Suprapubic skin (tissue), 4 donors: ENCODE results near the gene LMNB1. TPM values are rescaled to one million over a fixed set of nuclear protein-coding genes. Genes with fewer than 3 reads are reported as not detected.
"Not testable (repeated sequence)": the region's sequence is repeated elsewhere in the genome, so short reads cannot be mapped to it uniquely, and the experiment has no call there.

Source experiments
- DNase-seq, 2 donors: peaks; one replicate each; pipeline ENCODE4 v3.0.0-alpha.2; 2019; ENCODE audit warnings: low spot score in 2 of 2
- H3K27ac ChIP-seq: fragments of 200-600 bp; sonication (generic); one replicate; pipeline ENCODE4 v1.5.1; 2019
- H3K27me3 ChIP-seq: fragments of 200-600 bp; sonication (generic); one replicate; pipeline ENCODE4 v1.5.1; 2019
- H3K36me3 ChIP-seq: fragments of 200-600 bp; sonication (generic); one replicate; pipeline ENCODE4 v1.5.1; 2019
- H3K4me1 ChIP-seq: fragments of 200-600 bp; sonication (generic); one replicate; pipeline ENCODE4 v1.5.1; 2019
- H3K4me3 ChIP-seq: fragments of 200-600 bp; sonication (generic); one replicate; pipeline ENCODE4 v1.5.1; 2019; ENCODE audit warnings: mild to moderate bottlenecking
- H3K9me3 ChIP-seq: fragments of 200-600 bp; sonication (generic); one replicate; pipeline ENCODE4 v1.5.1; 2019
- CTCF ChIP-seq, 2 donors: fragments of 200-600 bp in 1 of 2; fragments of 450-650 bp in 1 of 2; sonication (generic) in 1 of 2; IDR thresholded peaks; one replicate each; pipeline ENCODE4 v1.5.1; 2016 to 2019; ENCODE audit warnings: antibody characterized with exemption in 2 of 2, mild to moderate bottlenecking in 1 of 2, moderate library complexity in 1 of 2
- EP300 ChIP-seq: sonication (generic); formaldehyde crosslinking; IDR thresholded peaks from one replicate; pipeline ENCODE4 v1.6.1; 2017; ENCODE audit warnings: antibody characterized with exemption
- POLR2A ChIP-seq, 2 donors: fragments of 450-650 bp; IDR thresholded peaks; one replicate each; pipeline ENCODE4 v1.6.1; 2017; ENCODE audit warnings: antibody characterized with exemption in 2 of 2, mild to moderate bottlenecking in 2 of 2, moderate library complexity in 2 of 2
- POLR2AphosphoS5 ChIP-seq, 3 donors: sonication (generic); formaldehyde crosslinking; IDR thresholded peaks; one replicate each; pipeline ENCODE4 v1.6.1; 2017; ENCODE audit warnings: antibody characterized with exemption in 3 of 3
- WGBS: methylation state at CpG from one replicate; pipeline ENCODE4 v1.1.5; 2018; 5-methylcytosine and 5-hydroxymethylcytosine counted together
- total RNA-seq, 4 donors: library from RNA; depleted of rRNA; stranded (reverse); fragments of >200 nt; gene quantifications; one replicate each; pipeline ENCODE4 v1.1.0, GENCODE V29; 2016

Gene LMNB1
- total RNA-seq, 4 donors from 2014 or later, result 12.1 to 18.3 (median 14.6) TPM

GRCh38 chr5:126810596-126811380 lies 33.9 kb downstream of the LMNB1 start:
- Histone ChIP-seq H3K4me1 (no peaks in the 10 kb centered on the region), H3K9me3 (no peaks in the 10 kb centered on the region), H3K27ac (peak overlapping the region; percentile 48), H3K27me3 (no peaks in the 10 kb centered on the region), H3K36me3 (peaks cover 3% of the 10 kb centered on the region), H3K4me3 (no peak overlapping the region)
- TF ChIP-seq POLR2AphosphoS5 (IDR thresholded peaks at IDR 0.05) (no peak), EP300 (no peak), CTCF (IDR thresholded peaks at IDR 0.05) (no peak), POLR2A (IDR thresholded peaks at IDR 0.05) (no peak)
- WGBS, result 88% methylated on average over 4 of the region's 4 CpGs
- DNase-seq, result no peak

- no peaks in the 10 kb centered on the region for H3K27me3 ChIP-seq
- no peaks in the 10 kb centered on the region for H3K4me1 ChIP-seq
- no peak for DNase-seq
- TF ChIP-seq POLR2A (IDR thresholded peaks at IDR 0.05), result no peak
- no peak for TF ChIP-seq EP300
- no peak for TF ChIP-seq POLR2AphosphoS5 (IDR thresholded peaks at IDR 0.05)
- no peak for TF ChIP-seq CTCF (IDR thresholded peaks at IDR 0.05)
- peaks cover 2% of the 10 kb centered on the region for H3K36me3 ChIP-seq
- WGBS, result 80% methylated on average over 6 of the region's 6 CpGs
- no peaks in the 10 kb centered on the region for H3K9me3 ChIP-seq
- peak overlapping the region; percentile 48 for H3K27ac ChIP-seq
- H3K4me3 ChIP-seq, result no peak overlapping the region
Measured at GRCh38 chr5:126811515-126812198, 34.7 kb downstream of the LMNB1 start.

GRCh38 chr5:126812199-126812570 lies 35.2 kb downstream of the LMNB1 start:
- Histone ChIP-seq H3K36me3 (no peaks in the 10 kb centered on the region), H3K4me3 (no peak overlapping the region), H3K9me3 (no peaks in the 10 kb centered on the region), H3K4me1 (no peaks in the 10 kb centered on the region), H3K27me3 (no peaks in the 10 kb centered on the region), H3K27ac (no peak overlapping the region)
- TF ChIP-seq CTCF (IDR thresholded peaks at IDR 0.05) (no peak), POLR2AphosphoS5 (IDR thresholded peaks at IDR 0.05) (no peak), POLR2A (IDR thresholded peaks at IDR 0.05) (no peak), EP300 (no peak)
- WGBS, result 76% methylated on average over 4 of the region's 4 CpGs
- no peak for DNase-seq

- WGBS, result 91% methylated on average over 9 of the region's 9 CpGs
- not testable (repeated sequence) for H3K27me3 ChIP-seq, H3K4me3 ChIP-seq, H3K9me3 ChIP-seq, DNase-seq, H3K4me1 ChIP-seq, H3K27ac ChIP-seq, H3K36me3 ChIP-seq
Measured at GRCh38 chr5:126813799-126814198, 36.9 kb downstream of the LMNB1 start.

GRCh38 chr5:126814721-126815404 lies 37.9 kb downstream of the LMNB1 start:
- TF ChIP-seq CTCF (IDR thresholded peaks at IDR 0.05) (no peak), POLR2A (IDR thresholded peaks at IDR 0.05) (no peak), EP300 (no peak), POLR2AphosphoS5 (IDR thresholded peaks at IDR 0.05) (no peak)
- DNase-seq, result no peak
- 94% methylated on average over 2 of the region's 2 CpGs for WGBS
- Histone ChIP-seq H3K27me3 (no peaks in the 10 kb centered on the region), H3K27ac (no peak overlapping the region), H3K4me3 (no peak overlapping the region), H3K36me3 (no peaks in the 10 kb centered on the region), H3K9me3 (no peaks in the 10 kb centered on the region), H3K4me1 (no peaks in the 10 kb centered on the region)
